ENCODE measurements around the gene ARL5C. TPM values are rescaled to one million over a fixed set of nuclear protein-coding genes. Genes with fewer than 3 reads are reported as not detected.

Gene ARL5C
- total RNA-seq, 1 experiment from 2014 or later = not detected

GRCh38 chr17:39164675-39165143 is 1.3 kb downstream of the ARL5C start:
- H3K4ac ChIP-seq (ENCODE audit: low read depth, low read length) = no peak overlapping the region
- no peak overlapping the region for H2AFZ ChIP-seq (ENCODE audit: low read length)
- H3T11ph ChIP-seq (ENCODE audit: low read length) = no peak overlapping the region
- H3K27me3 ChIP-seq (ENCODE audit: insufficient read depth, low read length) = peaks cover 10% of the 10 kb centered on the region; the same call in 1 of the 2 replicates
- no peak overlapping the region for H3K14ac ChIP-seq (ENCODE audit: insufficient read depth, low read length)
- no peak overlapping the region for H4K5ac ChIP-seq (ENCODE audit: insufficient read length, low read depth, low read length)
- no peaks in the 10 kb centered on the region for H3K79me1 ChIP-seq (ENCODE audit: insufficient read depth, low read depth, low read length, poor library complexity, severe bottlenecking)
- no peak overlapping the region for H2BK15ac ChIP-seq (ENCODE audit: low read depth, low read length)
- H2BK20ac ChIP-seq (ENCODE audit: low read depth, low read length, poor library complexity, severe bottlenecking) = no peak overlapping the region
- no peak overlapping the region for H2BK5ac ChIP-seq (ENCODE audit: insufficient read length, low read length)
- no peaks in the 10 kb centered on the region for H3K79me2 ChIP-seq (ENCODE audit: insufficient read depth, low read length)
- H3K4me2 ChIP-seq (ENCODE audit: insufficient read depth, insufficient read length, low read length) = peak overlapping the region; percentile 82
- H3K9me3 Mint-ChIP-seq = peaks cover 4 to 8% of the 10 kb centered on the region in 2 experiments
- no peak overlapping the region for H2BK12ac ChIP-seq (ENCODE audit: insufficient read length, low read depth, low read length)
- H3K4me3 Mint-ChIP-seq = peak overlapping the region; percentile 82 to 96
- WGBS (ENCODE audit: extremely low coverage, insufficient read length, low lambda C conversion rate) = no CpG with 5 or more reads among the region's 15 CpGs
- H3K27ac ChIP-seq (ENCODE audit: insufficient read length, low read depth, low read length) = no peak overlapping the region
- no peak overlapping the region for H2AK5ac ChIP-seq (ENCODE audit: insufficient read length, low read length)
- H3K23me2 ChIP-seq (ENCODE audit: insufficient read length, low read depth, low read length, poor library complexity, severe bottlenecking) = peaks cover 9% of the 10 kb centered on the region
- peaks cover 3 to 8% (median 7%) of the 10 kb centered on the region in 3 experiments; a peak in 5 of 7 replicates for H3K36me3 Mint-ChIP-seq (ENCODE audit: insufficient read depth in 1 of 3, low read depth in 3 of 3)
- H4K8ac ChIP-seq (replicated peaks; ENCODE audit: insufficient read length, low read depth, low read length) = no peak overlapping the region
- no peak overlapping the region for H3K56ac ChIP-seq (ENCODE audit: insufficient read length, low read depth, low read length)
- H3K4me1 ChIP-seq (ENCODE audit: insufficient read depth, low read length) = no peaks in the 10 kb centered on the region
- H3K4me1 Mint-ChIP-seq = peaks cover 24 to 25% of the 10 kb centered on the region in 2 experiments
- no peak overlapping the region for H3K23ac ChIP-seq (ENCODE audit: insufficient read length, low read depth, low read length)
- TF ChIP-seq CTCF (conservative IDR thresholded peaks at IDR 0.05) = peak; percentile 85
- no peak overlapping the region for H3K9ac ChIP-seq (ENCODE audit: extremely low read depth, insufficient read length, low read length)
- no peak overlapping the region; a peak in 2 of 7 replicates for H3K27ac Mint-ChIP-seq
- H3K9me3 ChIP-seq (ENCODE audit: control insufficient read depth, low read depth, low read length) = no peaks in the 10 kb centered on the region
- H3K27me3 Mint-ChIP-seq (ENCODE audit: low read depth) = peaks cover 32% of the 10 kb centered on the region
- H4K20me1 ChIP-seq (ENCODE audit: control insufficient read depth, insufficient read depth, insufficient read length) = no peaks in the 10 kb centered on the region
- no peak overlapping the region for H3K18ac ChIP-seq (ENCODE audit: insufficient read length, low read depth, low read length)
- H2BK120ac ChIP-seq (ENCODE audit: low read depth, low read length, poor library complexity, severe bottlenecking) = no peak overlapping the region
- DNase-seq = peak; percentile 99
- H4K91ac ChIP-seq (ENCODE audit: insufficient read length, low read depth, low read length) = no peak overlapping the region
